GM12875 (cell line): ENCODE results near the gene LACTBL1.
"Not testable (repeated sequence)": the region's sequence is repeated elsewhere in the genome, so short reads cannot be mapped to it uniquely, and the experiment has no call there.

ENCODE experiments used
- H3K4me3 ChIP-seq: one replicate; pipeline ENCODE4 v1.5.1; 2011; ENCODE audit warnings: low read depth, low read length, control low read depth
- TF ChIP-seq, protein P1 (sequence below): IDR thresholded peaks from 2 replicates; pipeline ENCODE4 v1.5.1; 2011; ENCODE audit warnings: low read depth, mild to moderate bottlenecking, control low read depth, inconsistent platforms, low read length, moderate library complexity, borderline replicate concordance; ENCODE audit not compliant: insufficient read depth

Gene LACTBL1

DNA sequence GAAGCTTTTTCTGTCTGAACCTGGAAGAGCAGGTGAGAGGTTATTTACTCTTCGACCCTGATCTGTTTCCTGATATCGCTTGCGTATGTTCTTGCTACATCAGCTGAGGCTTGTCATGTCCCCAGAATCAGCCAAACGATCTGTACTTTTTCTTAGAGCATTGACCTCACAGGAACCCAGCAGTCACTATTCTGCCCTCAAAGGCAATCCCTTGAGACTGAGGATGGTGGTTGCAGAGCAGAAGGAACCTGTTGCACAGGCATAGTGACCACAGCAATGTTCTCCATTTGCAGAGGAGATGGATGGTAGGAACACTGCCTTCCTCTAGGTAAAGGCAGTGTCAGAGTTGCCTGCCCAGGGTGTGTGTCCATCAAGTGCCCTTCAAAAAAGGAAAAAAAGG, 11.3 kb upstream of the LACTBL1 start:
- no peak overlapping the region for H3K4me3 ChIP-seq
- TF ChIP-seq, protein P1, sequence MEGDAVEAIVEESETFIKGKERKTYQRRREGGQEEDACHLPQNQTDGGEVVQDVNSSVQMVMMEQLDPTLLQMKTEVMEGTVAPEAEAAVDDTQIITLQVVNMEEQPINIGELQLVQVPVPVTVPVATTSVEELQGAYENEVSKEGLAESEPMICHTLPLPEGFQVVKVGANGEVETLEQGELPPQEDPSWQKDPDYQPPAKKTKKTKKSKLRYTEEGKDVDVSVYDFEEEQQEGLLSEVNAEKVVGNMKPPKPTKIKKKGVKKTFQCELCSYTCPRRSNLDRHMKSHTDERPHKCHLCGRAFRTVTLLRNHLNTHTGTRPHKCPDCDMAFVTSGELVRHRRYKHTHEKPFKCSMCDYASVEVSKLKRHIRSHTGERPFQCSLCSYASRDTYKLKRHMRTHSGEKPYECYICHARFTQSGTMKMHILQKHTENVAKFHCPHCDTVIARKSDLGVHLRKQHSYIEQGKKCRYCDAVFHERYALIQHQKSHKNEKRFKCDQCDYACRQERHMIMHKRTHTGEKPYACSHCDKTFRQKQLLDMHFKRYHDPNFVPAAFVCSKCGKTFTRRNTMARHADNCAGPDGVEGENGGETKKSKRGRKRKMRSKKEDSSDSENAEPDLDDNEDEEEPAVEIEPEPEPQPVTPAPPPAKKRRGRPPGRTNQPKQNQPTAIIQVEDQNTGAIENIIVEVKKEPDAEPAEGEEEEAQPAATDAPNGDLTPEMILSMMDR, result no peak

DNA sequence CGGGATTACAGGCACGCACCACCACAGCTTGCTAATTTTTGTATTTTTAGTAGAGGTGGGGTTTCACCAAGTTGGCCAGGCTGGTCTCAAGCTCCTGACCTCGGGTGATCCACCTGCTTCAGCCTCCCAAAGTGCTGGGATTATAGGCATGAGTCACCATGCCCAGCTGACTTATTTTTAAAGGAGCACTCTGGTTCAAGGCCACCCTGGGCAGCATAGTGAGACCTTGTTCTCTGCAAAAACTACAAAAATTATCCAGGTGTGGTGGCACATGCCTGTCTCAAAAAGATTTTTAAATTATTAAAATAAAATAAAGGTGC, 7.8 kb upstream of the LACTBL1 start:
- not testable (repeated sequence) for H3K4me3 ChIP-seq

DNA sequence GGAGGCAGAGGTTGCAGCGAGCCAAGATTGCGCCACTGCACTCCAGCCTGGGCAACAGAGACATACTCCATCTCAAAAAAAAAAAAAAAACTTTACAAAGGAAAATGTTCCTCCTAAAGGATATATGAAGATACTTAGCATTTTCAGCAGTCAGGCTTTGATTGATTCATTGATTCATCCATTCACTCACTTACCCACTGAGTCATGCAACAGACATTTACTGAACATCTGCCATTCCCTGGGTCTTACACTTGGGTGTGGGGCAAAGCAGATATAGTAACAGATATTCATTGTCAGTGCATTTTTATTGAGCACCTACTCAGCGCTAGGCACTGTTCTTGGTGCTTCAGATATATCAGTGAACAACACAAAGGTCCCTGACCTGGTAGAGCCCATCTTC, 5.6 kb upstream of the LACTBL1 start:
- TF ChIP-seq, protein P1, result no peak
- H3K4me3 ChIP-seq, result no peak overlapping the region

DNA sequence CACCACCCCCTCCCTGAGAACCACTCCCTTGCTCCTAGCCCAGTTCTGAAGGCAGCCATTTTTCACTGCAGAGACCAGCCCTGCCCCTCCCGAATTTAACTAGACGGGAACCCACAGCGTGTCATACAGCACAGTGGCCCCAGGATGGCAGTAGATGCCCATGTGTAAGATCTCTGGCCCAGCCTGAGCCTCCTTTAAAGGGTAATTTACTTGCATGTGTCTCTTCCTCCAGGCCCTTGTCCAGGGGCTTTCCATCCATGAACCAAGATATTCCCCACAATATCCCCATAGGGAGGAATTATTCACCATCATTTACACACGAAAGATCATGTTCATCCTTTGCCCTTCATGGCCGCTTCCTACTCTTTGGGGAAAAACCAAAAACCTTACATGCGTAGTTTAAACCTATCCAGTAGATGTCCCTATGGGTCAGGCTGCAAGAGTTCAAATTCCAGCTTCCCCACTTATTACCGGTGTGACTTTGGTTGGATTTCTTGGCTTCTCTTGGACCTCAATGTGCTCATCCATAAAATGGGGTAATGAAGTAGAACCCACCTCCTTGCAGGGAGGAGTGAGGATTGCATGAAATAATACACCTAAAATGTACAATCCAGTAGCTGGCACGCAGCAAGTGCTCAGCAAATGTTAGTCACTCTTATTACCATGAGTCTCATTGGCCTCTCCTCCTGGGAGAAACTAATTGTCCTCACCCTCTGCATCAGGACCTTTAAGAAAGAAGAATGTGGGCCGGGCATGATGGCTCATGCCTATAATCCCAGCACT, 4.0 kb upstream of the LACTBL1 start:
- TF ChIP-seq, protein P1, result peak; percentile 80
- no peak overlapping the region for H3K4me3 ChIP-seq

DNA sequence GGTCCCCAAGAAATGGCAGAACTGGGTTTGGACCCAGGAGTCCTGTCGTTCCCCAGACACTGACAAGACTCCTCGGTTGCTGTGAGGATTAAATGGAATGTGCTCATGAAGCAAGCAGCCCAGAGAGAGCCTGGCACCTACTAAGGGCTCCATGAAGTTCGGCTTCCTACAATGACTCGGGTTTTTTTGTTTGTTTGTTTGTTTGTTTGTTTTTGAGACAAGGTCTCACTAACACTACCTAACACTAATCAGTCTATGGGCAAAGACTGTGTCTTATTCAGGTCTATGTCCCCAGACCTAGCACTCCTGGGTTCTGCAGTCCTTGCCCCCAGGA, 3.4 kb upstream of the LACTBL1 start:
- TF ChIP-seq, protein P1, result no peak
- H3K4me3 ChIP-seq, result no peak overlapping the region

DNA sequence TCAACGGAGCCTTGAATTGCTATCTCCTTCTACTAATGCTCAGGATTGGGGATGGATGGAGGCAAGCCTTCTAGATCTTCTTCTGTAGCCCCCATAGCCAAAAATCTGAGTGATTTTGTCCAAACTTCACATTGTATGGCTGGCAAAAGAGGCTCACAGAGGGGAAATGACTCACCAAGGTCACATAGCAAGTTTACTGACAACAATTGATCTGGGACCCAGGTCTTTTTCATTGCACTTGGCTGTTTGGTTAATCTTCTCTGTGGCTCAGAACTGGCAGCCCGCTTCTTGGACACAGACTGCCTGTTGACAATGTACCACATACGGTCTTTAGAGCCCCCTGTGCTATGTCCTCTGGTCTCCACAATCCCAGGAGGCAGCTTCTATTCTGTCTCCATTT, 3.0 kb upstream of the LACTBL1 start:
- TF ChIP-seq, protein P1, result no peak
- no peak overlapping the region for H3K4me3 ChIP-seq

DNA sequence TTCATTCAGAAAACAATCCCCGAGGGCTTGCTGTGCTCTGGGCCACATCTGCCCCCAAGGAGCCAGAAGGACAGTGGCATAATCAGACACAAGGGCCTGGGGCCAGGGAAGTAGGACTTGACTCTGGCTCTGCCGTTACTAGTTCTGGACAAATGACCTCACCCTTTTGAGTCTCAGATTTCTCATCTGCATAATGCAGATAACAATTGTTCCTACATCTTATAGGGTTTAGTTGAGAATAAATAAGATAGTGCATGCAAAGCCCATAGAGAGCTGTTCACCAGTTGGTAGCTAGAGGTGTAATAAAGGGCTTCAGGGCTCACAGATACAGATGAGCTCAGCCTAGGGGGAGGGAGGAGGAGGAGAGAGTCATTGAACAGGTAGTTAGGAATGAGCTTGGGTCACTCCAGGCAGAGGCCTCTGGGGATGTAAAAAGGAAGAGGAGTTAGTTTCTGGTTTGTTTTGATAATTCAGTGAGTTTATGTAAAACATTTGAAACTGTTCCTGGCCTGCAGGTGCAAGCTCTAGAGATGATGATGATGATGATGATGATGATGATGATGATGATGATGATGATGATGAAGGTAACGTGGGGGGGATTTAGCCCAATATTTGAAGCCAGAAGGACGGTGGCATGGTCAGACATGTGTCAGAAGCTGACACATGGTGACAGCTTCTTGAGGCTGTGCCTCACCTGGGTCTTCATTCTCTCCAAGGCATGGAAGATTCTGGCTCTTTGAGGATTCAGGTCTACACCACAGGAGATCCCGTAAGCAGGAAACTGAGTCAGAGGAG, 858 bp downstream of the LACTBL1 start:
- TF ChIP-seq, protein P1, result no peak
- no peak overlapping the region for H3K4me3 ChIP-seq
